Lung (tissue), 12 donors: ENCODE results near the gene RPS6KA2. TPM values are rescaled to one million over a fixed set of nuclear protein-coding genes. Genes with fewer than 3 reads are reported as not detected.

Experiments used
- ATAC-seq: fragments of 200-7000 bp; cut with Tn5 transposase; one replicate; pipeline ENCODE4 v1.9.1; 2020; ENCODE audit warnings: moderate number of reproducible peaks; ENCODE audit not compliant: insufficient read depth, low FRiP score
- DNase-seq, 3 donors: peaks; one replicate each; pipeline ENCODE4 v3.0.0-alpha.2; 2013 to 2017
- H3K27ac ChIP-seq, 2 donors: one replicate each; pipeline ENCODE4 v1.5.1; 2013; ENCODE audit warnings: mild to moderate bottlenecking in 2 of 2, moderate library complexity in 2 of 2, control low read depth in 1 of 2, inconsistent platforms in 1 of 2, low read depth in 1 of 2, low read length in 1 of 2
- H3K27me3 ChIP-seq, 3 donors: one replicate each; pipeline ENCODE4 v1.5.1; 2013; ENCODE audit warnings: low read length in 2 of 3; ENCODE audit not compliant: control insufficient read depth in 3 of 3, insufficient read depth in 3 of 3
- H3K36me3 ChIP-seq, 4 donors: one replicate each; pipeline ENCODE4 v1.5.1; 2013; ENCODE audit warnings: low read length in 4 of 4, mild to moderate bottlenecking in 1 of 4, moderate library complexity in 1 of 4; ENCODE audit not compliant: control insufficient read depth in 4 of 4, insufficient read depth in 4 of 4
- H3K4me1 ChIP-seq, 5 donors: one replicate each; pipeline ENCODE4 v1.5.1; 2013; ENCODE audit warnings: low read length in 5 of 5, mild to moderate bottlenecking in 2 of 5, moderate library complexity in 1 of 5; ENCODE audit not compliant: control insufficient read depth in 5 of 5, insufficient read depth in 5 of 5
- H3K4me3 ChIP-seq: one replicate; pipeline ENCODE4 v1.5.1; 2013; ENCODE audit warnings: mild to moderate bottlenecking, control low read depth, moderate library complexity
- H3K9ac ChIP-seq, 2 donors: one replicate each; pipeline ENCODE4 v1.5.1; 2013; ENCODE audit warnings: low read length in 2 of 2, control low read depth in 1 of 2; ENCODE audit not compliant: insufficient read depth in 1 of 2
- H3K9me3 ChIP-seq, 4 donors: one replicate each; pipeline ENCODE4 v1.5.1; 2013; ENCODE audit warnings: low read length in 3 of 4, mild to moderate bottlenecking in 1 of 4, moderate library complexity in 1 of 4; ENCODE audit not compliant: control insufficient read depth in 4 of 4, insufficient read depth in 3 of 4
- CTCF ChIP-seq: IDR thresholded peaks from 2 replicates; pipeline ENCODE4 v1.5.1; 2012; ENCODE audit warnings: mild to moderate bottlenecking; ENCODE audit errors: control extremely low read depth, extremely low read depth
- WGBS, 2 donors: extraction: QIAGEN DNeasy Blood & Tissue Kit; methylation state at CpG; one replicate each; pipeline ENCODE4 v1.1.7; 2013; 5-methylcytosine and 5-hydroxymethylcytosine counted together
- polyA plus RNA-seq, 2 donors: library from polyadenylated mRNA; stranded (reverse); fragments of 200-250 nt; gene quantifications; one replicate each; pipeline ENCODE4 v1.2.1, GENCODE V29; 2013
- total RNA-seq, 2 donors: library from RNA; depleted of rRNA in 1 of 2; stranded (reverse); fragments of >200 nt in 1 of 2; gene quantifications; one replicate each; pipeline ENCODE4 v1.2.1, GENCODE V29; 2014 to 2021
- donor health status: control.
- donor health status: control.
- donor health status: Bipolar disorder and iron deficiency.
- donor health status: healthy.
- donor health status: DM: yes; HTN: yes; CAD: no.

Gene RPS6KA2
- total and polyA plus RNA-seq, 4 donors = 61.9 to 185 (median 105) TPM

- Histone ChIP-seq H3K27ac (peak overlapping the region in 1 of 2 donors; percentile 47), H3K4me1 (peaks cover 0 to 18% (median 3%) of the 10 kb centered on the region in 5 donors), H3K4me3 (no peak overlapping the region), H3K9me3 (peaks cover 0 to 3% (median 0%) of the 10 kb centered on the region in 4 donors), H3K9ac (no peak overlapping the region), H3K27me3 (no peaks in the 10 kb centered on the region), H3K36me3 (peaks cover 0 to 17% (median 0%) of the 10 kb centered on the region in 4 donors)
- DNase-seq (no peak), ATAC-seq (no peak)
- 95 to 98% methylated on average over 12 of the region's 12 CpGs for WGBS, 2 donors
- TF ChIP-seq CTCF = no peak
Observed at GRCh38 chr6:166566026-166567011, 60.7 kb downstream of the RPS6KA2 start.

GRCh38 chr6:166565084-166565967 lies 61.7 kb downstream of the RPS6KA2 start:
- Histone ChIP-seq H3K9ac (no peak overlapping the region), H3K36me3 (peaks cover 0 to 18% (median 0%) of the 10 kb centered on the region in 4 donors), H3K4me3 (no peak overlapping the region), H3K9me3 (peaks cover 0 to 3% (median 0%) of the 10 kb centered on the region in 4 donors), H3K4me1 (peaks cover 0 to 21% (median 0%) of the 10 kb centered on the region in 5 donors), H3K27ac (no peak overlapping the region), H3K27me3 (no peaks in the 10 kb centered on the region)
- 89% methylated on average over 24 of the region's 24 CpGs for WGBS, 2 donors
- no peak for ATAC-seq
- DNase-seq = no peak
- no peak for TF ChIP-seq CTCF

- WGBS, 2 donors = 53 to 73% methylated on average over 9 of the region's 9 CpGs
- Histone ChIP-seq H3K9ac (no peak overlapping the region), H3K4me3 (no peak overlapping the region), H3K27me3 (no peaks in the 10 kb centered on the region), H3K27ac (no peak overlapping the region), H3K36me3 (peaks cover 0 to 18% (median 0%) of the 10 kb centered on the region in 4 donors), H3K4me1 (peaks cover 0 to 21% (median 0%) of the 10 kb centered on the region in 5 donors), H3K9me3 (peaks cover 0 to 7% (median 2%) of the 10 kb centered on the region in 4 donors)
- no peak for TF ChIP-seq CTCF
- no peak for ATAC-seq
- DNase-seq = no peak
Observed at GRCh38 chr6:166563805-166564204, 63.2 kb downstream of the RPS6KA2 start.
